Mesenchymal stem cell (in vitro differentiated cells and primary cell): ENCODE results near the gene CFLAR.

ENCODE experiments used
- DNase-seq: peaks from one replicate; pipeline ENCODE4 v3.0.0-alpha.2; 2013
- H2AFZ ChIP-seq: one replicate; pipeline ENCODE4 v1.6.1; 2013; ENCODE audit warnings: low read depth, mild to moderate bottlenecking, control low read depth, inconsistent platforms, low read length, moderate library complexity
- H2AK5ac ChIP-seq: 2 replicates; pipeline ENCODE4 v1.6.1; 2013; ENCODE audit warnings: low read length, moderate library complexity, mild to moderate bottlenecking, inconsistent platforms; ENCODE audit not compliant: severe bottlenecking
- H2BK120ac ChIP-seq: one replicate; pipeline ENCODE4 v1.6.1; 2013; ENCODE audit warnings: low read depth, mild to moderate bottlenecking, inconsistent platforms, low read length, moderate library complexity
- H2BK12ac ChIP-seq, 2 experiments: one replicate each; pipeline ENCODE4 v1.6.1; 2013; ENCODE audit warnings: inconsistent platforms in 2 of 2, low read length in 2 of 2, mild to moderate bottlenecking in 2 of 2, moderate library complexity in 2 of 2, control low read depth in 1 of 2
- H2BK15ac ChIP-seq: one replicate; pipeline ENCODE4 v1.6.1; 2013; ENCODE audit warnings: mild to moderate bottlenecking, low read depth, inconsistent platforms; ENCODE audit not compliant: poor library complexity, severe bottlenecking
- H2BK5ac ChIP-seq: 2 replicates; pipeline ENCODE4 v1.6.1; 2013; ENCODE audit warnings: low read depth, mild to moderate bottlenecking, low read length, control low read depth, inconsistent platforms; ENCODE audit not compliant: poor library complexity, severe bottlenecking
- H3K14ac ChIP-seq, 2 experiments: one replicate each; pipeline ENCODE4 v1.6.1; 2013; ENCODE audit warnings: inconsistent platforms in 2 of 2, low read length in 2 of 2, control low read depth in 1 of 2, mild to moderate bottlenecking in 1 of 2, moderate library complexity in 1 of 2
- H3K18ac ChIP-seq, 2 experiments: one replicate each; pipeline ENCODE4 v1.6.1; 2013; ENCODE audit warnings: inconsistent platforms in 2 of 2, low read length in 2 of 2, control low read depth in 1 of 2, low read depth in 1 of 2, mild to moderate bottlenecking in 1 of 2
- H3K23ac ChIP-seq, 2 experiments: one replicate each; pipeline ENCODE4 v1.6.1; 2013; ENCODE audit warnings: inconsistent platforms in 2 of 2, low read length in 2 of 2, mild to moderate bottlenecking in 2 of 2, moderate library complexity in 2 of 2, control low read depth in 1 of 2
- H3K27ac ChIP-seq: 2 replicates; pipeline ENCODE4 v1.5.1; 2013; ENCODE audit warnings: mild to moderate bottlenecking, moderate library complexity, low read length, control low read depth, inconsistent platforms; ENCODE audit not compliant: poor library complexity, severe bottlenecking
- H3K27me3 ChIP-seq, 2 experiments: 2 replicates each; pipeline versions ENCODE4 v1.6.1 to v1.7.0; 2013; ENCODE audit warnings: low read length in 2 of 2, mild to moderate bottlenecking in 2 of 2, moderate library complexity in 2 of 2, control low read depth in 1 of 2, inconsistent platforms in 1 of 2; ENCODE audit not compliant: control insufficient read depth in 1 of 2, insufficient read depth in 1 of 2
- H3K36me3 ChIP-seq, 2 experiments: 2 replicates each; pipeline versions ENCODE4 v1.6.1 to v1.7.0; 2013; ENCODE audit warnings: low read length in 2 of 2, control low read depth in 1 of 2, inconsistent platforms in 1 of 2, low read depth in 1 of 2, mild to moderate bottlenecking in 1 of 2; ENCODE audit not compliant: insufficient read depth in 2 of 2, control insufficient read depth in 1 of 2
- H3K4ac ChIP-seq, 2 experiments: one replicate each; pipeline ENCODE4 v1.6.1; 2013; ENCODE audit warnings: inconsistent platforms in 2 of 2, low read length in 2 of 2, mild to moderate bottlenecking in 2 of 2, moderate library complexity in 2 of 2, control low read depth in 1 of 2, low read depth in 1 of 2
- H3K4me1 ChIP-seq: 2 replicates; pipeline ENCODE4 v1.6.1; 2013; ENCODE audit warnings: low read depth, low read length, control low read depth; ENCODE audit not compliant: control insufficient read depth, insufficient read depth
- H3K4me2 ChIP-seq: 2 replicates; pipeline ENCODE4 v1.6.1; 2013; ENCODE audit warnings: low read length, mild to moderate bottlenecking, inconsistent platforms; ENCODE audit not compliant: poor library complexity, severe bottlenecking
- H3K4me3 ChIP-seq, 2 experiments: 2 replicates each; pipeline versions ENCODE4 v1.5.1 to v1.7.0; 2013; ENCODE audit warnings: low read length in 2 of 2, mild to moderate bottlenecking in 2 of 2, control low read depth in 1 of 2, low read depth in 1 of 2; ENCODE audit not compliant: insufficient read depth in 1 of 2
- H3K79me1 ChIP-seq: replicated peaks from 2 replicates; pipeline ENCODE4 v1.6.1; 2013; ENCODE audit warnings: mild to moderate bottlenecking, control low read depth, low read length, inconsistent platforms; ENCODE audit not compliant: poor library complexity, severe bottlenecking
- H3K9ac ChIP-seq: 2 replicates; pipeline ENCODE4 v1.7.0; 2013; ENCODE audit warnings: mild to moderate bottlenecking, low read length, moderate library complexity
- H3K9me3 ChIP-seq: 2 replicates; pipeline ENCODE4 v1.7.0; 2013; ENCODE audit warnings: mild to moderate bottlenecking, low read length; ENCODE audit not compliant: control insufficient read depth
- H4K8ac ChIP-seq: one replicate; pipeline ENCODE4 v1.6.1; 2013; ENCODE audit warnings: inconsistent platforms, mild to moderate bottlenecking, low read length, moderate library complexity
- H4K91ac ChIP-seq: one replicate; pipeline ENCODE4 v1.6.1; 2013; ENCODE audit warnings: mild to moderate bottlenecking, low read length, inconsistent platforms
- WGBS: methylation state at CpG from one replicate; pipeline ENCODE4 v1.1.7; 2013; ENCODE audit warnings: mixed read lengths; 5-methylcytosine and 5-hydroxymethylcytosine counted together

Gene CFLAR

DNA sequence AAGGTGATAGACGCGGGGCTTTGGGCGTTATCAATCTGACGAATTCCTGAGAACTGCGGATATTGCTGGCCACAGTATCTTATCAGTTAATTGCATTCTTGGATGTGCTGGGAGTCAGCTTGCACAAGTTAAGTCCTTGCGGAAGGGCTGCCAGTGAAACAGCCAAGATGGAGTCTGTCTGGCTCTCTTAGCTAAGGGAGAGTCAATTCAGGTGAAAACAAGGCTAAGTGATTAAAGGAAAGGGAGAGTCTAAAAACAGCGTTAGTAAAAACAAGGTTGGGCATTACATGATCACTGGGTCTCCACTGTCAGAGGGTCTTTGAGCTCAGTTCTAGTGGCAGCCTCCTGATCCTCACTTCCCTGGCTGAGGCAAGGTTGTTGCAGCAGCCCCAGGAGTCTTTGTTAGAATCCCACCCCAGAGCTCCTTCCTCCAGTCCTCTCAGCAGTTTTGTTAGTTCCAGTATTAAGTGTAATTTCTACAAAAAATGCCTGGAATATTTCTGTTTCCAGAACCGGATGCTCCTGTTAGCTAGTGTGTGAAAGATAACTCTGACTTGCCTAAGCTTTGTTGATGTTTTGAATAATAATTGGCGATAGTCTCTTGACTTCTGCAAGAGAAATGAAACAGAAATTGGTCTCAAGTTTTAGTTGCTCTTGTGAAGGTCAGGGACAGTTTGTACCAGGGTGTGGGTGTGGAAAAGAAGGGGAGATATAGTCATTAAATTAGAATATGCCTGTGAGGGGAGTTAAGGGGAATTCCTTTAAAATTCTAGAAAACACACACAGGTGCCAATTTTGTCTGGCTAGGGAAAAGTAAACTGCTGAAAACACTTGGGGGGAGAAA lies 10.6 kb downstream of the CFLAR start:
- Histone ChIP-seq H2BK12ac (peak overlapping the region in 1 of 2 experiments; percentile 18), H3K14ac (no peak overlapping the region), H3K4me3 (peak overlapping the region in 1 of 2 experiments; percentile 61), H3K4me2 (peak overlapping the region; percentile 20), H3K4me1 (peaks cover 33% of the 10 kb centered on the region), H4K91ac (peak overlapping the region; percentile 72), H4K8ac (peak overlapping the region; percentile 76), H2BK120ac (peak overlapping the region; percentile 42), H3K27me3 (no peaks in the 10 kb centered on the region), H3K23ac (no peak overlapping the region), H2AFZ (no peak overlapping the region), H3K9me3 (no peaks in the 10 kb centered on the region), H2BK5ac (no peak overlapping the region), H3K4ac (peak overlapping the region in 1 of 2 experiments; percentile 49), H2AK5ac (peak overlapping the region; percentile 97), H3K79me1 (no peaks in the 10 kb centered on the region), H3K9ac (peak overlapping the region; percentile 80), H3K27ac (peak overlapping the region; percentile 96), H3K18ac (peak overlapping the region; percentile 42 to 70), H2BK15ac (no peak overlapping the region), H3K36me3 (peaks cover 0 to 6% of the 10 kb centered on the region in 2 experiments)
- peak; percentile 58 for DNase-seq
- 23% methylated on average over 9 of the region's 9 CpGs for WGBS

DNA sequence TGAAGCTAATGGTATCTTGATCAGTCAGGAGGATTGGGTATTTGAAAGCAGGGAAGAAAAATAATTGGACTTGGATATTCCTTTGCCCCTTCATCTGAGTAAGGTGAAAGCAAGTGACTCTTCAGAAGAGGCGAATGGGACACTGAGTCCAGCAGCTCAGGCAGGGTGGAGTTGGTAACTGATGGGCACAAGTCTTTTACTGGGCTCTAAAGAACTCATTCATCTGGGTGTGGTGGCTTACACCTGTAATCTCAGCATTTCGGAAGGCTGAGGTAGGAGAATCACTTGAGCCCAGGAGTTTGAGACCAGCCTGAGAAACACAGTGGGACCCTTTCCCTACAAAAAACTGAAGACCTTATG lies 11.2 kb downstream of the CFLAR start:
- H3K4me3 ChIP-seq, result peak overlapping the region in 1 of 2 experiments; percentile 61
- no peak overlapping the region for H3K4ac ChIP-seq
- H3K4me2 ChIP-seq, result peak overlapping the region; percentile 20
- no peak overlapping the region for H2BK5ac ChIP-seq
- no peak overlapping the region for H2AFZ ChIP-seq
- peak overlapping the region; percentile 97 for H2AK5ac ChIP-seq
- no peak overlapping the region for H4K8ac ChIP-seq
- no peak overlapping the region for H4K91ac ChIP-seq
- DNase-seq, result no peak
- 96% methylated on average over 2 of the region's 2 CpGs for WGBS
- H3K27ac ChIP-seq, result peak overlapping the region; percentile 96
- H3K23ac ChIP-seq, result no peak overlapping the region
- peaks cover 2% of the 10 kb centered on the region for H3K79me1 ChIP-seq
- peak overlapping the region in 1 of 2 experiments; percentile 80 for H3K18ac ChIP-seq
- H3K9me3 ChIP-seq, result no peaks in the 10 kb centered on the region
- H3K36me3 ChIP-seq, result peaks cover 0 to 6% of the 10 kb centered on the region in 2 experiments
- H3K9ac ChIP-seq, result peak overlapping the region; percentile 80
- peaks cover 33% of the 10 kb centered on the region for H3K4me1 ChIP-seq
- no peak overlapping the region for H2BK12ac ChIP-seq
- H3K14ac ChIP-seq, result no peak overlapping the region
- no peak overlapping the region for H2BK15ac ChIP-seq
- peak overlapping the region; percentile 42 for H2BK120ac ChIP-seq
- no peaks in the 10 kb centered on the region for H3K27me3 ChIP-seq

GRCh38 chr2:201127570-201127969 lies 11.6 kb downstream of the CFLAR start:
- peaks cover 2% of the 10 kb centered on the region for H3K79me1 ChIP-seq
- H3K9ac ChIP-seq, result peak overlapping the region; percentile 80
- peak overlapping the region; percentile 35 for H4K8ac ChIP-seq
- no peaks in the 10 kb centered on the region for H3K9me3 ChIP-seq
- peak overlapping the region in 1 of 2 experiments; percentile 85 for H3K18ac ChIP-seq
- 77% methylated on average over 5 of the region's 5 CpGs for WGBS
- H3K4ac ChIP-seq, result peak overlapping the region in 1 of 2 experiments; percentile 32
- H2BK12ac ChIP-seq, result peak overlapping the region in 1 of 2 experiments; percentile 96
- peak overlapping the region in 1 of 2 experiments; percentile 61 for H3K4me3 ChIP-seq
- H2BK5ac ChIP-seq, result peak overlapping the region; percentile 33
- no peak overlapping the region for H3K23ac ChIP-seq
- H3K14ac ChIP-seq, result no peak overlapping the region
- peak overlapping the region; percentile 42 for H2BK120ac ChIP-seq
- H3K4me1 ChIP-seq, result peaks cover 33% of the 10 kb centered on the region
- DNase-seq, result no peak
- H3K4me2 ChIP-seq, result no peak overlapping the region
- H4K91ac ChIP-seq, result no peak overlapping the region
- H2BK15ac ChIP-seq, result no peak overlapping the region
- H2AK5ac ChIP-seq, result peak overlapping the region; percentile 97
- peaks cover 0 to 6% of the 10 kb centered on the region in 2 experiments for H3K36me3 ChIP-seq
- no peak overlapping the region for H2AFZ ChIP-seq
- H3K27ac ChIP-seq, result peak overlapping the region; percentile 96
- no peaks in the 10 kb centered on the region for H3K27me3 ChIP-seq

- Histone ChIP-seq H4K8ac (no peak overlapping the region), H3K9me3 (no peaks in the 10 kb centered on the region), H3K14ac (no peak overlapping the region), H3K4me3 (peak overlapping the region in 1 of 2 experiments; percentile 61), H3K27ac (no peak overlapping the region), H4K91ac (no peak overlapping the region), H3K36me3 (peaks cover 0 to 9% of the 10 kb centered on the region in 2 experiments), H2BK15ac (no peak overlapping the region), H3K27me3 (no peaks in the 10 kb centered on the region), H2AK5ac (no peak overlapping the region), H3K4ac (no peak overlapping the region), H3K18ac (no peak overlapping the region), H3K9ac (peak overlapping the region; percentile 80), H3K4me2 (no peak overlapping the region), H3K79me1 (peaks cover 5% of the 10 kb centered on the region), H2BK120ac (no peak overlapping the region), H3K23ac (no peak overlapping the region), H3K4me1 (peaks cover 33% of the 10 kb centered on the region), H2BK5ac (peak overlapping the region; percentile 33), H2BK12ac (no peak overlapping the region), H2AFZ (no peak overlapping the region)
- no peak for DNase-seq
- no CpG with 5 or more reads among the region's 1 CpG for WGBS
Measured at GRCh38 chr2:201128033-201128432, 12.1 kb downstream of the CFLAR start.
